Cardiac septum (tissue), 1 donor: ENCODE measurements around the gene MICAL2. TPM values are rescaled to one million over a fixed set of nuclear protein-coding genes. Genes with fewer than 3 reads are reported as not detected.

Source experiments
- DNase-seq: peaks from one replicate; pipeline ENCODE4 v3.0.0-alpha.2; 2020; ENCODE audit warnings: low spot score
- intact Hi-C: fragments of 100-400 bp; cut with DNase I; formaldehyde crosslinking; loops from one replicate; pipeline ENCODE4 v1.14.0; 2022
- total RNA-seq: library from RNA; stranded (reverse); fragmentation: NEBNext Ultra II Directional; extraction: Animal tissue kit (Norgen Biotek cat#: 25700); gene quantifications from one replicate; pipeline ENCODE4 v1.2.1, GENCODE V29; 2021
- donor health status: DM: no; HTN: no; CAD: no.

MICAL2 gene
- total RNA-seq, 1 donor from 2014 or later = 98.7 TPM

GRCh38 chr11:12175694-12176241, 65.4 kb downstream of the MICAL2 start:
- no peak for DNase-seq
- intact Hi-C loops = no loop called here

- intact Hi-C loops = no loop called here
- no peak for DNase-seq
Measured at GRCh38 chr11:12176410-12176809, 66.0 kb downstream of the MICAL2 start.

- intact Hi-C loops = no loop called here
Measured at GRCh38 chr11:12177739-12178338, 67.4 kb downstream of the MICAL2 start.

GRCh38 chr11:12179019-12179418, 68.6 kb downstream of the MICAL2 start:
- DNase-seq = no peak
- intact Hi-C loops = no loop called here

More at GRCh38 chr11:12177739-12178338, 67.4 kb downstream of the MICAL2 start:
- no peak for DNase-seq

GRCh38 chr11:12179531-12179930, 69.1 kb downstream of the MICAL2 start:
- intact Hi-C loops = no loop called here
- no peak for DNase-seq

- no peak for DNase-seq
- intact Hi-C loops = no loop called here
Measured at GRCh38 chr11:12180257-12181205, 70.1 kb downstream of the MICAL2 start.

- no peak for DNase-seq
- intact Hi-C loops = no loop called here
Measured at GRCh38 chr11:12182302-12182675, 71.9 kb downstream of the MICAL2 start.

- intact Hi-C loops = no loop called here
- no peak for DNase-seq
Measured at GRCh38 chr11:12182676-12183541, 72.5 kb downstream of the MICAL2 start.

- intact Hi-C loops = no loop called here
Measured at GRCh38 chr11:12183827-12184620, 73.6 kb downstream of the MICAL2 start.

GRCh38 chr11:12184699-12185098, 74.3 kb downstream of the MICAL2 start:
- intact Hi-C loops = no loop called here
- no peak for DNase-seq

More at GRCh38 chr11:12183827-12184620, 73.6 kb downstream of the MICAL2 start:
- no peak for DNase-seq

- intact Hi-C loops = no loop called here
- DNase-seq = no peak
Measured at GRCh38 chr11:12185106-12185690, 74.8 kb downstream of the MICAL2 start.

- no peak for DNase-seq
- intact Hi-C loops = no loop called here
Measured at GRCh38 chr11:12185914-12186313, 75.5 kb downstream of the MICAL2 start.

GRCh38 chr11:12186701-12187100, 76.3 kb downstream of the MICAL2 start:
- DNase-seq = no peak
- intact Hi-C loops = no loop called here

GRCh38 chr11:12187399-12187798, 77.0 kb downstream of the MICAL2 start:
- DNase-seq = no peak
- intact Hi-C loops = no loop called here

GRCh38 chr11:12188548-12189317, 78.3 kb downstream of the MICAL2 start:
- intact Hi-C loops = no loop called here
- no peak for DNase-seq

GRCh38 chr11:12189543-12190235, 79.3 kb downstream of the MICAL2 start:
- DNase-seq = no peak
- intact Hi-C loops = no loop called here

- intact Hi-C loops = no loop called here
Measured at GRCh38 chr11:12190511-12190910, 80.1 kb downstream of the MICAL2 start.

More at GRCh38 chr11:12190511-12190910, 80.1 kb downstream of the MICAL2 start:
- no peak for DNase-seq
